ENCODE results near the gene STARD9. TPM values are rescaled to one million over a fixed set of nuclear protein-coding genes. Genes with fewer than 3 reads are reported as not detected.
A peak's percentile ranks its signal among the peaks of the same experiment; 100 is the strongest.
"Not testable (repeated sequence)": the region's sequence is repeated elsewhere in the genome, so short reads cannot be mapped to it uniquely, and the experiment has no call there.

STARD9 gene
- total and polyA plus RNA-seq, 2 experiments from 2014 or later, result 0.60 to 1.4 TPM

GRCh38 chr15:42553554-42553953 is 21.9 kb upstream of the STARD9 start:
- H3K4me2 ChIP-seq (ENCODE audit: unreplicated experiment), result no peak overlapping the region
- in situ Hi-C loops (cut with MboI), result no loop called here
- no peak overlapping the region for H3K9ac ChIP-seq
- H3K36me3 ChIP-seq (ENCODE audit: low read depth), result no peaks in the 10 kb centered on the region
- H4K20me1 ChIP-seq (ENCODE audit: insufficient read depth), result no peaks in the 10 kb centered on the region
- no peak overlapping the region for H3K27ac ChIP-seq
- no peak overlapping the region for H2AFZ ChIP-seq
- no peaks in the 10 kb centered on the region for H3K9me2 ChIP-seq (ENCODE audit: insufficient read depth)
- H3K4me1 ChIP-seq (ENCODE audit: insufficient read depth), result peaks cover 6% of the 10 kb centered on the region; the same call in 1 of the 2 replicates
- no peaks in the 10 kb centered on the region for H3K27me3 ChIP-seq (replicated peaks; ENCODE audit: insufficient read depth)
- H3K4me3 ChIP-seq, result no peak overlapping the region
- DNase-seq, result no peak
- no peaks in the 10 kb centered on the region for H3K9me3 ChIP-seq (ENCODE audit: low read depth)
- H3F3A ChIP-seq (ENCODE audit: insufficient read depth), result 0 out of 2 replicates have a peak, but pooled peaks cover 4% of the 10 kb centered on the region
- 96 to 97% methylated on average over 1 of the region's 1 CpG for WGBS, 2 experiments (ENCODE audit: low coverage in 1 of 2, low lambda C conversion rate in 2 of 2, missing lambda C conversion rate in 2 of 2)
- H3K79me2 ChIP-seq (ENCODE audit: insufficient read depth), result peaks cover 70% of the 10 kb centered on the region
- no peak for TF ChIP-seq EZH2 (IDR thresholded peaks at IDR 0.05; ENCODE audit: insufficient read depth, poor library complexity, severe bottlenecking)
- no peak for TF ChIP-seq EZH2phosphoT487 (IDR thresholded peaks at IDR 0.05; ENCODE audit: insufficient read depth, low read depth)

- DNase-seq, result peak; percentile 23
- H3K4me3 ChIP-seq; H4K20me1 ChIP-seq (ENCODE audit: insufficient read depth); H3K27me3 ChIP-seq (replicated peaks; ENCODE audit: insufficient read depth); H3K4me2 ChIP-seq (ENCODE audit: unreplicated experiment); H3K9me2 ChIP-seq (ENCODE audit: insufficient read depth); in situ Hi-C loops (cut with MboI); H3K9ac ChIP-seq; H2AFZ ChIP-seq; H3K27ac ChIP-seq; H3K9me3 ChIP-seq (ENCODE audit: low read depth); H3F3A ChIP-seq (ENCODE audit: insufficient read depth); H3K4me1 ChIP-seq (ENCODE audit: insufficient read depth): not testable (repeated sequence)
- Histone ChIP-seq H3K36me3 (ENCODE audit: low read depth) (peaks cover 24% of the 10 kb centered on the region), H3K79me2 (ENCODE audit: insufficient read depth) (peaks cover 40% of the 10 kb centered on the region)
- 94 to 100% methylated on average over 11 to 12 of the region's 12 CpGs for WGBS, 2 experiments (ENCODE audit: low coverage in 1 of 2, low lambda C conversion rate in 2 of 2, missing lambda C conversion rate in 2 of 2)
These were observed 18.7 kb upstream of the STARD9 start for GRCh38 chr15:42556550-42557207.

- Histone ChIP-seq H3F3A (ENCODE audit: insufficient read depth) (0 out of 2 replicates have a peak, but pooled peaks cover 4% of the 10 kb centered on the region), H3K36me3 (ENCODE audit: low read depth) (peaks cover 32% of the 10 kb centered on the region), H3K9me3 (ENCODE audit: low read depth) (no peaks in the 10 kb centered on the region), H3K79me2 (ENCODE audit: insufficient read depth) (peaks cover 20% of the 10 kb centered on the region), H2AFZ (no peak overlapping the region), H3K4me2 (ENCODE audit: unreplicated experiment) (no peak overlapping the region), H3K4me1 (ENCODE audit: insufficient read depth) (no peaks in the 10 kb centered on the region), H3K9me2 (ENCODE audit: insufficient read depth) (no peaks in the 10 kb centered on the region), H4K20me1 (ENCODE audit: insufficient read depth) (no peaks in the 10 kb centered on the region), H3K27me3 (replicated peaks; ENCODE audit: insufficient read depth) (no peaks in the 10 kb centered on the region), H3K27ac (no peak overlapping the region), H3K4me3 (no peak overlapping the region), H3K9ac (no peak overlapping the region)
- in situ Hi-C loops (cut with MboI), result no loop called here
- TF ChIP-seq EZH2phosphoT487 (IDR thresholded peaks at IDR 0.05; ENCODE audit: insufficient read depth, low read depth), result no peak
- TF ChIP-seq EZH2 (IDR thresholded peaks at IDR 0.05; ENCODE audit: insufficient read depth, poor library complexity, severe bottlenecking), result no peak
- 94 to 98% methylated on average over 3 of the region's 3 CpGs for WGBS, 2 experiments (ENCODE audit: low coverage in 1 of 2, low lambda C conversion rate in 2 of 2, missing lambda C conversion rate in 2 of 2)
- no peak for DNase-seq
These were observed 16.7 kb upstream of the STARD9 start for GRCh38 chr15:42558739-42559138.

GRCh38 chr15:42576040-42576594 is 711 bp downstream of the STARD9 start:
- Histone ChIP-seq H4K20me1 (ENCODE audit: insufficient read depth) (no peaks in the 10 kb centered on the region), H3K9me3 (ENCODE audit: low read depth) (no peaks in the 10 kb centered on the region), H3K4me2 (ENCODE audit: unreplicated experiment) (peak overlapping the region; percentile 61), H3K27ac (no peak overlapping the region), H2AFZ (peak overlapping the region; percentile 82), H3K27me3 (replicated peaks; ENCODE audit: insufficient read depth) (no peaks in the 10 kb centered on the region), H3K36me3 (ENCODE audit: low read depth) (no peaks in the 10 kb centered on the region), H3K4me3 (peak overlapping the region; percentile 73), H3K9ac (peak overlapping the region; percentile 73), H3F3A (ENCODE audit: insufficient read depth) (peaks cover 22% of the 10 kb centered on the region), H3K4me1 (ENCODE audit: insufficient read depth) (peaks cover 16% of the 10 kb centered on the region), H3K79me2 (ENCODE audit: insufficient read depth) (no peaks in the 10 kb centered on the region; the same call in 1 of the 2 replicates), H3K9me2 (ENCODE audit: insufficient read depth) (no peaks in the 10 kb centered on the region)
- no peak for DNase-seq
- in situ Hi-C loops (cut with MboI), result no loop called here
- TF ChIP-seq EZH2phosphoT487 (IDR thresholded peaks at IDR 0.05; ENCODE audit: insufficient read depth, low read depth) (no peak), EZH2 (IDR thresholded peaks at IDR 0.05; ENCODE audit: insufficient read depth, poor library complexity, severe bottlenecking) (no peak)
- 10% methylated on average over 16 of the region's 16 CpGs for WGBS, 2 experiments (ENCODE audit: low coverage in 1 of 2, low lambda C conversion rate in 2 of 2, missing lambda C conversion rate in 2 of 2)

All from GM23248 (cell line).